Activated CD4-positive, alpha-beta T cell treated with anti-CD3 and anti-CD28 coated beads, Interleukin-2, amount 10 ng/mL, durations not matched to agents 7 days and 5 days (primary cell): ENCODE data around the gene MATN1. TPM values are rescaled to one million over a fixed set of nuclear protein-coding genes. Genes with fewer than 3 reads are reported as not detected.

Experiments used
- CTCF ChIA-PET: fragments of 350-600 bp; sonication (Branson Sonifier 250); formaldehyde crosslinking; loops from one replicate; lab custom pipeline; 2021; ENCODE audit warnings: antibody characterized with exemption; lab: Charles Lee
- POLR2A ChIA-PET: fragments of 350-600 bp; sonication (Branson Sonifier 250); formaldehyde crosslinking; loops from one replicate; lab custom pipeline; 2021; ENCODE audit warnings: antibody characterized with exemption; lab: Charles Lee
- DNase-seq: peaks from one replicate; pipeline ENCODE4 v3.0.0-alpha.2; 2020
- H3K27ac Mint-ChIP-seq: one replicate; pipeline ENCODE4 v1.8.0; 2021; ENCODE audit warnings: mild to moderate bottlenecking, moderate library complexity, mixed read lengths
- H3K27me3 Mint-ChIP-seq: one replicate; pipeline ENCODE4 v1.8.0; 2021; ENCODE audit warnings: mixed read lengths
- H3K36me3 Mint-ChIP-seq: one replicate; pipeline ENCODE4 v1.8.0; 2021; ENCODE audit warnings: low read depth, mixed read lengths
- H3K4me1 Mint-ChIP-seq: one replicate; pipeline ENCODE4 v1.8.0; 2021; ENCODE audit warnings: mixed read lengths
- H3K4me3 Mint-ChIP-seq: one replicate; pipeline ENCODE4 v1.8.0; 2021; ENCODE audit warnings: mild to moderate bottlenecking, moderate library complexity, mixed read lengths
- H3K9me3 Mint-ChIP-seq: one replicate; pipeline ENCODE4 v1.8.0; 2021; ENCODE audit warnings: mixed read lengths
- microRNA-seq: library from miRNA; unstranded; fragments of <30 nt; microRNA quantifications from one replicate; pipeline ENCODE4 v1.2.0, GENCODE V29; 2021; ENCODE audit warnings: borderline microRNAs expressed, borderline replicate concordance
- total RNA-seq, 2 experiments: library from RNA; stranded (reverse); gene quantifications; one replicate each; pipeline ENCODE4 v1.2.3, GENCODE V29; 2021

The MATN1 gene
- total RNA-seq, 2 experiments from 2014 or later = not detected

- Mint-ChIP-seq H3K4me3 (no peak overlapping the region), H3K27me3 (peaks cover 9% of the 10 kb centered on the region), H3K4me1 (no peaks in the 10 kb centered on the region), H3K27ac (no peak overlapping the region), H3K9me3 (peaks cover 7% of the 10 kb centered on the region), H3K36me3 (no peaks in the 10 kb centered on the region)
- no peak for DNase-seq
- ChIA-PET CTCF (no interaction called here), POLR2A (no interaction called here)
Measured at GRCh38 chr1:30670240-30671060, 52.9 kb downstream of the MATN1 start.

GRCh38 chr1:30668546-30669327 is 54.6 kb downstream of the MATN1 start:
- H3K4me1 Mint-ChIP-seq = no peaks in the 10 kb centered on the region
- peaks cover 2% of the 10 kb centered on the region for H3K27me3 Mint-ChIP-seq
- H3K9me3 Mint-ChIP-seq = peaks cover 2% of the 10 kb centered on the region
- DNase-seq = no peak
- H3K4me3 Mint-ChIP-seq = no peak overlapping the region
- ChIA-PET CTCF (no interaction called here), POLR2A (no interaction called here)
- H3K36me3 Mint-ChIP-seq = no peaks in the 10 kb centered on the region
- no peak overlapping the region for H3K27ac Mint-ChIP-seq

GRCh38 chr1:30668024-30668423 is 55.4 kb downstream of the MATN1 start:
- Mint-ChIP-seq H3K36me3 (no peaks in the 10 kb centered on the region), H3K9me3 (no peaks in the 10 kb centered on the region), H3K27me3 (no peaks in the 10 kb centered on the region), H3K4me3 (no peak overlapping the region), H3K27ac (no peak overlapping the region), H3K4me1 (no peaks in the 10 kb centered on the region)
- DNase-seq = no peak
- ChIA-PET CTCF (no interaction called here), POLR2A (no interaction called here)

- no peak overlapping the region for H3K27ac Mint-ChIP-seq
- no peaks in the 10 kb centered on the region for H3K27me3 Mint-ChIP-seq
- no peak for DNase-seq
- CTCF ChIA-PET = interaction anchor here (0.6 kb wide), 1 partner anchor 1298 kb away, joined by 3 read pairs; no protein-coding TSS in a partner anchor
- no peaks in the 10 kb centered on the region for H3K36me3 Mint-ChIP-seq
- H3K9me3 Mint-ChIP-seq = no peaks in the 10 kb centered on the region
- H3K4me3 Mint-ChIP-seq = no peak overlapping the region
- H3K4me1 Mint-ChIP-seq = no peaks in the 10 kb centered on the region
- POLR2A ChIA-PET = no interaction called here
Measured at GRCh38 chr1:30666756-30667273, 56.6 kb downstream of the MATN1 start.

- Mint-ChIP-seq H3K4me3 (no peak overlapping the region), H3K36me3 (no peaks in the 10 kb centered on the region), H3K27ac (no peak overlapping the region), H3K9me3 (no peaks in the 10 kb centered on the region), H3K27me3 (no peaks in the 10 kb centered on the region), H3K4me1 (no peaks in the 10 kb centered on the region)
- POLR2A ChIA-PET = no interaction called here
- CTCF ChIA-PET = no interaction called here
- DNase-seq = no peak
Measured at GRCh38 chr1:30665216-30666010, 58.0 kb downstream of the MATN1 start.

- Mint-ChIP-seq H3K27me3 (no peaks in the 10 kb centered on the region), H3K9me3 (no peaks in the 10 kb centered on the region), H3K27ac (no peak overlapping the region), H3K36me3 (no peaks in the 10 kb centered on the region), H3K4me1 (no peaks in the 10 kb centered on the region), H3K4me3 (no peak overlapping the region)
- POLR2A ChIA-PET = no interaction called here
- DNase-seq = no peak
- CTCF ChIA-PET = no interaction called here
Measured at GRCh38 chr1:30664103-30664755, 59.2 kb downstream of the MATN1 start.

GRCh38 chr1:30663596-30664091 is 59.7 kb downstream of the MATN1 start:
- Mint-ChIP-seq H3K9me3 (no peaks in the 10 kb centered on the region), H3K36me3 (no peaks in the 10 kb centered on the region), H3K4me3 (no peak overlapping the region), H3K4me1 (no peaks in the 10 kb centered on the region), H3K27ac (no peak overlapping the region), H3K27me3 (no peaks in the 10 kb centered on the region)
- CTCF ChIA-PET = no interaction called here
- DNase-seq = no peak
- POLR2A ChIA-PET = no interaction called here

GRCh38 chr1:30662291-30662840 is 61.0 kb downstream of the MATN1 start:
- Mint-ChIP-seq H3K27me3 (no peaks in the 10 kb centered on the region), H3K4me1 (no peaks in the 10 kb centered on the region), H3K36me3 (no peaks in the 10 kb centered on the region), H3K4me3 (no peak overlapping the region), H3K9me3 (no peaks in the 10 kb centered on the region), H3K27ac (no peak overlapping the region)
- CTCF ChIA-PET = no interaction called here
- no peak for DNase-seq
- POLR2A ChIA-PET = no interaction called here

GRCh38 chr1:30661311-30661710 is 62.1 kb downstream of the MATN1 start:
- Mint-ChIP-seq H3K27me3 (no peaks in the 10 kb centered on the region), H3K9me3 (no peaks in the 10 kb centered on the region), H3K36me3 (no peaks in the 10 kb centered on the region), H3K4me1 (no peaks in the 10 kb centered on the region), H3K27ac (no peak overlapping the region), H3K4me3 (no peak overlapping the region)
- ChIA-PET POLR2A (no interaction called here), CTCF (no interaction called here)
- DNase-seq = no peak

Small RNAs within 50 kb of the gene (microRNA-seq; reads per million reads assigned to microRNA genes)
- 2.1 reads per million, percentile 5 among the genes with 10 or more reads in this experiment for gene MIR4420

Other genes starting within 250 kb of the MATN1 start
- 100 to 1,000 TPM; 481 to 584 TPM for gene LAPTM5, start 34.2 kb upstream of the MATN1 start, total RNA-seq
- under 1 TPM; 0.10 to 0.12 TPM for gene SDC3, start 185.2 kb upstream of the MATN1 start, total RNA-seq